DND-41 (cell line): ENCODE results near the gene RAPGEF1.

Experiments
- ATAC-seq: fragments of 200-7000 bp; cut with Tn5 transposase; 3 replicates; pipeline ENCODE4 v1.9.1; 2021; ENCODE audit warnings: low read depth; ENCODE audit not compliant: insufficient read depth
- DNase-seq: peaks from one replicate; pipeline ENCODE4 v3.0.0-alpha.2; 2020
- H2AFZ ChIP-seq: 2 replicates; pipeline ENCODE4 v1.6.0; 2012; ENCODE audit warnings: low read depth, low read length
- H3K27ac ChIP-seq: 2 replicates; pipeline ENCODE4 v1.5.1; 2012; ENCODE audit warnings: low read length, inconsistent platforms
- H3K27me3 ChIP-seq: fragments of 200-600 bp; sonication (generic); 2 replicates; pipeline ENCODE4 v1.6.0; 2012; ENCODE audit warnings: low read length, mild to moderate bottlenecking, inconsistent platforms; ENCODE audit not compliant: insufficient read depth, poor library complexity
- H3K36me3 ChIP-seq: 2 replicates; pipeline ENCODE4 v1.5.1; 2012; ENCODE audit warnings: low read length, inconsistent platforms; ENCODE audit not compliant: insufficient read depth
- H3K4me1 ChIP-seq: 2 replicates; pipeline ENCODE4 v1.5.1; 2012; ENCODE audit warnings: mild to moderate bottlenecking, low read length; ENCODE audit not compliant: insufficient read depth
- H3K4me2 ChIP-seq: 2 replicates; pipeline ENCODE4 v1.6.0; 2012; ENCODE audit warnings: mild to moderate bottlenecking, moderate library complexity, low read length, inconsistent platforms; ENCODE audit not compliant: insufficient read depth
- H3K4me3 ChIP-seq, 2 experiments: fragments of 200-600 bp in 1 of 2; shearing (Covaris generic) in 1 of 2; 2 replicates each; pipeline ENCODE4 v1.5.1; 2012 to 2016; ENCODE audit warnings: inconsistent platforms in 2 of 2, low read length in 2 of 2, mild to moderate bottlenecking in 2 of 2, low read depth in 1 of 2, moderate library complexity in 1 of 2
- H3K79me2 ChIP-seq: 2 replicates; pipeline ENCODE4 v1.6.0; 2012; ENCODE audit warnings: low read length, inconsistent platforms; ENCODE audit not compliant: insufficient read depth
- H3K9ac ChIP-seq: 2 replicates; pipeline ENCODE4 v1.6.0; 2012; ENCODE audit warnings: low read depth, mild to moderate bottlenecking, inconsistent platforms, low read length, moderate library complexity
- H3K9me3 ChIP-seq: 2 replicates; pipeline ENCODE4 v1.5.1; 2012; ENCODE audit warnings: low read length, moderate library complexity, mild to moderate bottlenecking, inconsistent platforms; ENCODE audit not compliant: insufficient read depth, severe bottlenecking
- H4K20me1 ChIP-seq: 2 replicates; pipeline ENCODE4 v1.6.0; 2012; ENCODE audit warnings: low read length; ENCODE audit not compliant: insufficient read depth
- EZH2 ChIP-seq: IDR thresholded peaks from 3 replicates; pipeline ENCODE4 v1.6.1; 2012; ENCODE audit warnings: borderline replicate concordance, low read depth, mild to moderate bottlenecking, moderate library complexity, low read length, inconsistent platforms; ENCODE audit not compliant: severe bottlenecking
- TF ChIP-seq, protein P1 (sequence below): IDR thresholded peaks from 2 replicates; pipeline ENCODE4 v1.5.1; 2012; ENCODE audit warnings: borderline replicate concordance, low read length, moderate library complexity, mild to moderate bottlenecking; ENCODE audit not compliant: poor library complexity, severe bottlenecking; ENCODE audit errors: extremely low read depth

The RAPGEF1 gene

GRCh38 chr9:131722255-131722654 is 17.6 kb downstream of the RAPGEF1 start:
- TF ChIP-seq, protein P1, sequence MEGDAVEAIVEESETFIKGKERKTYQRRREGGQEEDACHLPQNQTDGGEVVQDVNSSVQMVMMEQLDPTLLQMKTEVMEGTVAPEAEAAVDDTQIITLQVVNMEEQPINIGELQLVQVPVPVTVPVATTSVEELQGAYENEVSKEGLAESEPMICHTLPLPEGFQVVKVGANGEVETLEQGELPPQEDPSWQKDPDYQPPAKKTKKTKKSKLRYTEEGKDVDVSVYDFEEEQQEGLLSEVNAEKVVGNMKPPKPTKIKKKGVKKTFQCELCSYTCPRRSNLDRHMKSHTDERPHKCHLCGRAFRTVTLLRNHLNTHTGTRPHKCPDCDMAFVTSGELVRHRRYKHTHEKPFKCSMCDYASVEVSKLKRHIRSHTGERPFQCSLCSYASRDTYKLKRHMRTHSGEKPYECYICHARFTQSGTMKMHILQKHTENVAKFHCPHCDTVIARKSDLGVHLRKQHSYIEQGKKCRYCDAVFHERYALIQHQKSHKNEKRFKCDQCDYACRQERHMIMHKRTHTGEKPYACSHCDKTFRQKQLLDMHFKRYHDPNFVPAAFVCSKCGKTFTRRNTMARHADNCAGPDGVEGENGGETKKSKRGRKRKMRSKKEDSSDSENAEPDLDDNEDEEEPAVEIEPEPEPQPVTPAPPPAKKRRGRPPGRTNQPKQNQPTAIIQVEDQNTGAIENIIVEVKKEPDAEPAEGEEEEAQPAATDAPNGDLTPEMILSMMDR, result no peak
- no peak for TF ChIP-seq EZH2
- Histone ChIP-seq H3K9me3 (no peaks in the 10 kb centered on the region), H3K9ac (no peak overlapping the region), H3K4me2 (no peak overlapping the region), H3K27me3 (no peaks in the 10 kb centered on the region), H3K27ac (no peak overlapping the region), H3K79me2 (peaks cover 71% of the 10 kb centered on the region), H2AFZ (no peak overlapping the region), H4K20me1 (peaks cover 51% of the 10 kb centered on the region), H3K36me3 (no peaks in the 10 kb centered on the region; the same call in 1 of the 2 replicates), H3K4me1 (peaks cover under 1% of the 10 kb centered on the region; the same call in 1 of the 2 replicates), H3K4me3 (no peak overlapping the region)
- no peak for DNase-seq
- ATAC-seq, result no peak

DNA sequence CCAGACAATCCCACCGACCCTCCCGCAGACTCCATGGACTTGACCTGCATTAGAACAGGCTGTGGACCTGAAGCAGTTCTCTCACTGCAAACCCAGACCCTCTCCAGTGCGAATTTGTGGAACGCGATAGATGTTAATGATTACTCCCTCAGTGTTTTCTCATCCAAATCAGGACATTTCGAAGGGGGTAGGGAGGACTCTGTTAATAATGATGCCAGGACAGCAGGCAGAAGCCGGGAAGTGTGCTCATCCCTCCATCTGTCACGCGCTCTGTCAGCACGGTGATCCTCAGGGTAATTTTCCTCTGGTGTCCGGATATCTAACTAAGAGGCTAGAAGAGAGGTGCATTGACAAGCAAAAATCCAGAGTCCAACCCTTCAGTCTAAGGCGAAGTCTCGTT is 18.8 kb downstream of the RAPGEF1 start:
- no peak for DNase-seq

DNA sequence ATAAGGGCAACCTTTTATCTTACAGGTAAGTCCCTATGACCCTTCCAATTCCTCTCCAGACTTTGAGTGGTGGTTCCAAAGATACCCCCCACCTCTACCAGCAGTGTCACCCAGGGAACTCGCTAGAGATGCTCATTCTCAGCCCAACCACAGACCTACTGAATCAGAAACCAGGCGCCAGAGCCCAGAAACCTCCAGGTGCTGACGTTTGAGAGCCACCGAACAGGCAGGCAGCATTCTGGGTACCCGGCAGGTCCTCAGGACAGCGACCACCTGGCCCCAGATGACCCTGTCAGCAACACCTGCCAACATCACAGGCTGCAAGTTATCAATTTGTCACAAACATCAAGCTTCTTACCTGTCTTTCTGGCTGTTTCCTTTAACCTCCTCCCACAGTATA is 19.5 kb downstream of the RAPGEF1 start:
- Histone ChIP-seq H3K9ac (no peak overlapping the region), H3K79me2 (peaks cover 68% of the 10 kb centered on the region), H2AFZ (no peak overlapping the region), H3K27me3 (no peaks in the 10 kb centered on the region), H3K9me3 (no peaks in the 10 kb centered on the region), H3K36me3 (no peaks in the 10 kb centered on the region; the same call in 1 of the 2 replicates), H4K20me1 (peaks cover 64% of the 10 kb centered on the region), H3K4me1 (no peaks in the 10 kb centered on the region), H3K4me2 (no peak overlapping the region), H3K4me3 (no peak overlapping the region), H3K27ac (no peak overlapping the region)
- TF ChIP-seq, protein P1, result no peak
- TF ChIP-seq EZH2, result no peak
- no peak for DNase-seq
- ATAC-seq, result no peak

More for the DNA sequence above, 18.8 kb downstream of the RAPGEF1 start:
- Histone ChIP-seq H3K9ac (no peak overlapping the region), H3K4me3 (no peak overlapping the region), H2AFZ (no peak overlapping the region), H4K20me1 (peaks cover 59% of the 10 kb centered on the region), H3K79me2 (peaks cover 69% of the 10 kb centered on the region), H3K9me3 (no peaks in the 10 kb centered on the region), H3K4me1 (no peaks in the 10 kb centered on the region), H3K27ac (no peak overlapping the region), H3K36me3 (no peaks in the 10 kb centered on the region; the same call in 1 of the 2 replicates), H3K27me3 (no peaks in the 10 kb centered on the region), H3K4me2 (no peak overlapping the region)
- TF ChIP-seq EZH2, result no peak
- TF ChIP-seq, protein P1, result no peak
- no peak for ATAC-seq
